ENCODE results near the gene GBF1. TPM values are rescaled to one million over a fixed set of nuclear protein-coding genes. Genes with fewer than 3 reads are reported as not detected.

GBF1 gene
- total RNA-seq, 2 donors from 2014 or later = 32.6 to 34.7 TPM

DNA sequence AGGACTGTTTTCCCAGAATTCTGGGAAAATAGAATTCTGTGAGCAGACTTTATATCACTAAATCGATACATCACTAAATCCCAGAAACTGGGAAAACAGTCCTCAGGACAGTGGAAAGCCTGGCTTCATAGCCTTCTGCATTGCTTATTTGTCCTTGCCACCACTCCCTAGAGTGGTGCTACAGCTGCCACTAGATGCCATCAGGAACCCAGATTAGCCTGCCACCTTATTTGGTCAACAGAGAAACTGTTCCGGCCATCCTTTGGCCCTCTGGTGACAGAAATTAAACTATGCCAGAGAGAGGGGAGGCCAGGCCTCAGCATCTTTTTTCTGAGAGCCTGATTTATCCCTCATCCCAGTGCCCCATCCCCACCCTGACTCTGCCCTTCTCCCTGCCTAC lies 130.5 kb downstream of the GBF1 start:
- intact Hi-C loops (cut with DNase I) = no loop called here
- no peak for DNase-seq (ENCODE audit: low spot score)

DNA sequence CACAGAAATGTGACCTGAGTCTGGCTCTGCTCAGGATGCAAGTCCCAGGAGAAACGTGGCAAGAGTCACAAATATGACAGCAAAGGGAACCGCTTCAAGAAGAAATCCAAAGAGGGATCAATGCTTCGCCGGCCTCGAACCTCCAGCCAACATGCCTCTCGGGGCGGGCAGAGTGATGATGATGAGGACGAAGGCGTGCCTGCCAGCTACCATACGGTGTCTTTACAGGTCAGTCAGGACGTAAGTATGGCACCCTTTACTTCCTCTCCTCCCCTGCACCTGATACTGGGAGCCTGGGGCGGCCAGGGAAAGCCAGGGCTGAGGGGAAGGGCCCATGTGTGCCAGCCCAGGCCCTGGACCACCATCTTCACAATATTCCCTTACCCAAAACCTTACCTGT lies 131.6 kb downstream of the GBF1 start:
- intact Hi-C loops (cut with DNase I) = no loop called here
- DNase-seq (ENCODE audit: low spot score) = no peak

DNA sequence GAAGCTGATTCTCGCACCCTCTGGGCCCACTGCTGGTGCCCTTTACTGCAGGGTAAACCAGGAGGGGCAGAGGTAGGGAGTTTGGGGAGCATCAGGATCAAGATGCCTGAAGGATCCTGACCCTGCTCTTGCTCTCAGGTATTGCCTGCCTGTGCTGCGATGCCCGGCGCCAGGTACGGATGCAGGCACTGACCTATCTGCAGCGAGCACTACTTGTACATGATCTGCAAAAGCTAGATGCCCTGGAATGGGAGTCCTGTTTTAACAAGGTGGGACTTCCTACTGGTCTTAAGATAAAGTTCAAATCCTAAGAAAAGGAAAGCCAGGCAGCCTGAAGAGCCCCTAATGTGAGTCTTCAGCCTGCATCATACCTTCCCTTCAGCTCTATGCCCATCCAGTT lies 134.1 kb downstream of the GBF1 start:
- no peak for DNase-seq (ENCODE audit: low spot score)
- intact Hi-C loops (cut with DNase I) = no loop called here

DNA sequence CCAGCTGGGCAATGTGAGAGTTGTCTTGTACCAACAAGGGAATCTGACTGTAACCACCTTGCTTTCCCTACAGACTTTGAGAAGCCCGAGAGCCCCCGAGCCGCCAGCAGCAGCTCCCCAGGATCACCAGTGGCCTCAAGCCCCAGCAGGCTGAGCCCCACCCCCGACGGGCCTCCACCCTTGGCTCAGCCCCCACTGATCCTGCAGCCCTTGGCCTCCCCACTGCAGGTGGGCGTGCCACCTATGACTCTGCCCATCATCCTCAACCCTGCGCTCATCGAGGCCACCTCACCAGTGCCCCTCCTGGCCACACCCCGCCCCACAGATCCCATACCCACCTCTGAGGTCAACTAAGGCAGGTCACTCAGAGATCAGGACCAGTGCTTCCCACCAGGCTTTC lies 136.7 kb downstream of the GBF1 start:
- intact Hi-C loops (cut with DNase I) = no loop called here
- no peak for DNase-seq (ENCODE audit: low spot score)

DNA sequence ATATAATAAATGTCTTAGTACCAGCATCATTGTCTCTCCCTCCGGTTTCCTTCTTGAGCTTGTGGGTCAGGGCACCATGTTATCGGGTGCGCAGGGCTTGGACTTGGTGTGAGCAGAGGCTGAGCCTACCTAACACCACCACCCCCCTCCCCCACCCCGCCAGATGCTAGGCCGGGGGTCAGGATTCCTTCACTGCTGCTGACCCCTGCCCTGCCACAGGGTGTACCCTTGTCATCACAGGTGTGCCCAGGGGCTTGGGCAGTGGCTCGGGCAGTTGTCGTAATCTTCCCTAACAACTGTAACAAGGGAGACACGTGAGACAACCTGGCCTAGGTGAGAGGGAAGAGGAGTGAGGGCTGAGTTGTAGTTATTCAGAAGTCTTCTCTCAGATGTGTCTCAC lies 137.5 kb downstream of the GBF1 start:
- intact Hi-C loops (cut with DNase I) = no loop called here

DNA sequence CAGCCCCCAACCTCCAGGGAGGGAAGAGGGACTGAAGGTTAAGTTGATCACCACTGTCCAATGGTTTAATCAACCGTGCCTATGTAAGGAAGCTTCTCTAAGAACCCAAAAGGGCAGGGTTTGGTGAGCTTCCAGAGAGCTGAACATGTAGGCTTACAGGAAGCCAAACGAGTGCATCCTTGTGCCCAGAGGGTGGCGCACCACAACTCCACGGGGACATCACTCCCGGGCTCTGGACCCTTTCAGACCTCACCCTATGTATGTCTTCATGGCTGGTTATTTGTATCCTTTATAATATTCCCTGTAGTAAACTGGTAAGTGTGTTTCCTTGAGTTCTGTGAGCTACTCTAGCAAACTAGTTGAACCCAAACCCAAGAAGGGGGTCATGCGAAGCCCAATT lies 138.7 kb downstream of the GBF1 start:
- intact Hi-C loops (cut with DNase I) = no loop called here

More for the DNA sequence above, 137.5 kb downstream of the GBF1 start:
- DNase-seq (ENCODE audit: low spot score) = no peak

DNA sequence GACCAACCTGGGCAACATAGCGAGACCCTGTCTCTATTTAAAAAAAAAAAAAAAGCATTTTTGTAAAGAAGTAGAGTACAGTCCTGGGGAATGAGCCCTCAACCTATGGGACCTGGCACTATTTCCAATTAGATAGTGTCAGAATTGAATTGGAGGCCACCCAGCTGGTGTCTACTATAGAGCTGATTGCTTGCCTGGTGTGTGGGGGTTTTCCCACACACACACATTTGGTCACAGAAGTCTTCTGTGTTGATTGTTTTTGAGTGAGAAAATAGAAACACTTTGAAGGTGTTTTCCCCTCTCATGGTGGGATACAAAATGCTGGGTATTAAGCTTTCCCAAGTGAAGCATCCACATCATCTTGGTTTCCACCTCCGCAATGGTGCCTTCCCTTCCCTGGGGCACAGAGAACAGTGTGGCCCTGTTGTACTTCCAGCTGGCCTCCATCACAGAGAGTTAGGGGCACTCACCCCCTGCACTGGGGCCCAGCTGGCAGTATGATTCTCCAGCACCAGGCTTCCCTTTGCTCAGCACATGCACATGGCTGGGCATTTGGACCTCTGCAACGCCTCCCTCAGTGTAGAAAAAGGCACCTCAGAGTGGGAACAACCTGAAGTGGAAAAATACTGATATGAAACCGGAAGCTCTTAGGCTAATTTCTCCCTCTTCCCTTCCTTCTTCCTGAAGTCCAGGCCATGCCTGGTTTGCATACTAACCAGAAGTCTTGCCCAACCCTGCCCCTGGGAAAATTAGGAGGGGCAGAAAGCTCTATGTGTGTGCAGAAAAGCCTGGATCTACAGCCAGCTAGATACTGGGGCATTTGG lies 139.5 kb downstream of the GBF1 start:
- intact Hi-C loops (cut with DNase I) = no loop called here
- DNase-seq (ENCODE audit: low spot score) = peak; percentile 62

More for the DNA sequence above, 138.7 kb downstream of the GBF1 start:
- peak; percentile 76 for DNase-seq (ENCODE audit: low spot score)

DNA sequence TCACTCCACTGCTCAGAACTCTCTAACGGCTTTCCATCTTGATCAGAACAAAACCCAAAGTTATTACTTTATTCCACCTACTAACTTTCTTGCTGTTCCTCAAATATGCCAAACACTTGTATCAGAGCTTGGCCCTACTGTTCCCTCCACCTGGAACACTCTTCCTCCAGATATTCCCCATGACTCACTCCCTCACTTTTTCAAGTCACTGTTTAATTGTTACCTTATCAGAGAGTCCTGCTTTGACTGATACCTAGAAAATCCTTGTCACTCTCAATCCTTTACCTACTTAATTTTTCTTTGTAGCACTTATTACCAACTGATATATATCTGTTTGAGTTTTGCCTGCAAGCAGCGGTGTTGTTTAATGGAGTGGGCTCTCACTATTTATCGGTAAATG lies 144.6 kb downstream of the GBF1 start:
- intact Hi-C loops (cut with DNase I) = no loop called here
- no peak for DNase-seq (ENCODE audit: low spot score)

DNA sequence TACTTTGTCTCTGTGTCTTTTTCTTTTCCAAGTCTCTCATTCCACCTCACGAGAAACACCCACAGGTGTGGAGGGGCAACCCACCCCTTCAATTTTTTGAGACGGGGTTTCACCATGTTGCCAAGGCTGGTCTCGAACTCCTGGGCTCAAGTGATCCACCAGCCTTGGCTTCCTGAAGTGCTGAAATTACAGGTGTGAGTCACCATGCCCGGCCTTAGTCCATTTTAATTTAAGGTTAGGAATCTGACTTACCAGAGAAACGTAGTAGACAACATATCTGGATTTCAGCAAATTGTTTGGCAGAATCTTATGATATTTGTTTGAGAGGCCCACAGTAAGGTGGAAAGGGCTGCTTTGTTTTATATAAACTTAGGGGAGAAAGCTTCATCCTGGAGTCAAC lies 147.0 kb downstream of the GBF1 start:
- no peak for DNase-seq (ENCODE audit: low spot score)
- intact Hi-C loops (cut with DNase I) = loop anchor here in 1 of 2 donors (2.0 kb wide), 1 partner anchor 88 kb away; no protein-coding TSS in a partner anchor

DNA sequence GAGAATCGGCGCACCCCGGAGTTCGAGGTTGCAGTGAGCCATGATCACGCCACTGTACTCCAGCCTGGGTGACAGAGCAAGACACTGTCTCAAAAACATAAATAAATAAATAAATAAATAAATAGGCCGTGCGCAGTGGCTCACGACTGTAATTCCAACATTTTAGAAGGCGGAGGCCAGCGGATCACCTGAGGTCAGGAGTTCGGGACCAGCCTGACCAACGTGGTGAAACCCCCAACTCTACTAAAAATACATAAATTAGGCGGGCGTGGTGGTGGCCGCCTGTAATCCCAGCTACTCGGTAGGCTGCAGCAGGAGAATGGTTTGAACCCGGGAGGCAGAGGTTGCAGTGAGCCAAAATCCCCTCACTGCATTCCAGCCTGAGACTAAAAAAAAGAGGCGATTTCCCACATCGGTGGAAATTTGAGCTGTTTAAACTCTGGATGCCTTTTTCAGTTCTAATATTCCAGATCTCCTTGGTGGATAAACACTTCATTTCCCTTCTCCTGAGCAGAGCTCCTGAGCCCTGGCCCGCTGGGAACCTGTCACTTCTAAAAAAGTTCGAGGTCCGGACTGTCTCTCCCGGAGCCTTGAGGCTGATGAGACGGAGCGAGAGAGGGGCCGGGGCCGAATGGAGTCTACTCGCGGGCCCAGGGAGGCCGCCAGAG lies 148.2 kb downstream of the GBF1 start:
- intact Hi-C loops (cut with DNase I) = loop anchor here in 1 of 2 donors (2.0 kb wide), 1 partner anchor 87 kb away; no protein-coding TSS in a partner anchor
- DNase-seq (ENCODE audit: low spot score) = no peak

DNA sequence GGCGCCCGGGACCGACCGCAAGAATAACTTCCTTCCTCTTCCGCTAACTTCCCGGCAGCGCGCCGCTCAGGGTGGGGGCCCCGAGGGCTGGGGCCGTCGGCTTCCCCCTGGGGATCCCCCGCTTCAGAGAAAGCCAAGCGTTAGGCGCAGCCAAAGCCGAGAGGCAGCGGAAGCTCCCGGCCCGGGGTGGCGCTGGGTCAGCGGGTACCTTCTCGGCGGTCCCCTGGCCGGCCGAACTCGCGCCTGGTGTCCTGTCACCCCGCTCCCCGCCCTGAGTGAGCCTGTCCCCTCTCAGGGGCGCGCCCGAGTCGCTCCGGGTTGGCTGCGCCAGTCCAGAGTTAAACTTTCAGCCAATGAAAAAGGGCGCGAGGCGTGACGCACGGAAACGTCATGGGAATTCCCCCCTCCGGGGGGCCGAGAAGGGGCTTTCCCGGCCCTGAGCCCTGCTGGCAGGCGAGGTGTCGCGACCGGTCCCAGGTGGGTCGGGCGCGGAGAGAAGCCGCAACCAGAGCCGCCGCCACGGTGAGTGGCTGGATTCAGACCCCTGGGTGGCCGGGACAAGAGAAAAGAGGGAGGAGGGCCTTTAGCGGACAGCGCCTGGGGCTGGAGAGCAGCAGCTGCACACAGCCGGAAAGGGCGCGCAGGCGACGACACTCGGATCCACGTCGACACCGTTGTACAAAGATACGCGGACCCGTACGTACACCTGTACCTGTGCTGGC lies 148.9 kb downstream of the GBF1 start:
- intact Hi-C loops (cut with DNase I) = no loop called here

DNA sequence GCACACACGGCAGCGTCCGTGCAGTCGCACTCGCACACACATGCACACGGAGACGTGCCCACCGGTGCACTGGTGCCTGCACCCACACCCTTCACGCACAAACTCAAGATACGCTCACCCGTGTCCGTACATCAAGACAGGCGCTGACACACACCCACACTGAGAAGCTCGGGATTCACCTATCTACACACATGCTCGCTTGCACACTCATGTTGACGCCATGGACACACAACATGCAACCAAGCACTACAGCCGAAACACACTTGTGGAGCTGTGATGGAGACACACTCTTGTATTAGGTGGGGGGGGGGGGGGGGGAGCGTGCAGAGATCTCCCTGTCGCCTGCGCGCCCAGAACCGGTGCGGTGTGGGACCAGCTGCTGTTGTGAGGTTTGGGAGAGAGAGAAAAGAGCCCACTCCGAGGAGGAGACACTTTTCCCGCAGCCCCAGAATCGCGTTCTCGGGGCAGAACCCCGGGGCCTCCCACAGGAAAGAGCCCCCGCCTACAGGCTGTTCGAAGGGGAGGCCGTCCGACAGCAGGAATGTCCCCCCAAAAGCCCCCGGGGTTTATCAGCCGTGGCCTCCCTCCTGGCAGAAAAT lies 149.6 kb downstream of the GBF1 start:
- no peak for DNase-seq (ENCODE audit: low spot score)

More for the DNA sequence above, 148.9 kb downstream of the GBF1 start:
- DNase-seq (ENCODE audit: low spot score) = peak; percentile 99

DNA sequence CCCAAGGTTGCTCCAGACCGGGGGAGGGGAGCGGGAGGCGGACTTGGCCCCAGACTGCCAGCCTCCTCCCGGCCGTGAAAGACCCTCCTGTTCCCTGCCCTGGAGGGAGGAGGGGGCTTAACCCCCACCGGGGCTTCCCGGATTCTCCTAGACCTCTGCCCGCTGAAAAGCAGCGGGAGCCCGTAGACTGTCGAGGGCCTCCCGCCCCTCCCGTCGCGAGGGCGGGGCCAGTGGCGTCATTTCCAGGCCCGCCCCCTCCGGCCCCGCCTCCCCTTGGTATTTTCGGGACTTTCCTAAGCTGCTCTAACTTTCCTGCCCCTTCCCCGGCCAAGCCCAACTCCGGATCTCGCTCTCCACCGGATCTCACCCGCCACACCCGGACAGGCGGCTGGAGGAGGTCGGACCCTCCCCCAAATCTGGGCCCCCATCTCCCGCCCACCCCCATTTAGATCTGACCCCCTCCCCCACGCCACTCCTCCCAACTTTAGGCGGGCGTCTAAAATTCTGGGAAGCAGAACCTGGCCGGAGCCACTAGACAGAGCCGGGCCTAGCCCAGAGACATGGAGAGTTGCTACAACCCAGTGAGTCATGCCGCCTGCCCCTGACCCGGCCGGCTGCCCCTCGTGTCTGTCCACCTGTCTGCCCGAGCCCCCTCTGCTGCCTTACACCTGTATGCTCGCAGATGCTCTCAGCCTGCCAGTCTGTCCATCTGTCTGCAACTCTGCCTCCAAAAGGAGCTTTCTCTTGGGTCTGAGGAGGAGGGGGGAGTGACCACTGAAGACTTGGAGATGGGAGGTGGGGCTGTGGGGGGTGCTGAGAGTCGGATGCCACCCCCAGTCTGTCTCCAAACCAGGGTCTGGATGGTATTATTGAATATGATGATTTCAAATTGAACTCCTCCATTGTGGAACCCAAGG lies 150.3 kb downstream of the GBF1 start, which contains the start of gene NFKB2:
TSS of gene NFKB2 (plus strand) at position 306 of the 917 bp plus-strand sequence. CDS start at position 561, 255 bp downstream.
- intact Hi-C loops (cut with DNase I) = no loop called here
- peak; percentile 96 for DNase-seq (ENCODE audit: low spot score)

More for the DNA sequence above, 149.6 kb downstream of the GBF1 start:
- intact Hi-C loops (cut with DNase I) = no loop called here

DNA sequence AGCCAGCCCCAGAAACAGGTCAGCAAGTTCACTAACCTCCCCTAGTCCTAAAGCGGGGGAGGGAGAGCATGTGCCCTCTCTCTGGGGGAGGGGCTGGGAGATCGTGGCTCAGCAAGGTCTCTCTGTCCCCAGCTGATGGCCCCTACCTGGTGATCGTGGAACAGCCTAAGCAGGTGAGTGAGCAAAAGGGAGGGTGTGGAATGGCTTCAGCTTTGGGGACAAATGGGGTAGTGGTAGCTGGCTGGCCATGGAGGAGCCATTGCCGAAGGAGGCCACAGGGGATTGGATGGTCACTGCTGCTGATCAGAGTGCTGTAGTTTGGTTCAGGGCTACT lies 151.0 kb downstream of the GBF1 start:
- no peak for DNase-seq (ENCODE audit: low spot score)
- intact Hi-C loops (cut with DNase I) = no loop called here

DNA sequence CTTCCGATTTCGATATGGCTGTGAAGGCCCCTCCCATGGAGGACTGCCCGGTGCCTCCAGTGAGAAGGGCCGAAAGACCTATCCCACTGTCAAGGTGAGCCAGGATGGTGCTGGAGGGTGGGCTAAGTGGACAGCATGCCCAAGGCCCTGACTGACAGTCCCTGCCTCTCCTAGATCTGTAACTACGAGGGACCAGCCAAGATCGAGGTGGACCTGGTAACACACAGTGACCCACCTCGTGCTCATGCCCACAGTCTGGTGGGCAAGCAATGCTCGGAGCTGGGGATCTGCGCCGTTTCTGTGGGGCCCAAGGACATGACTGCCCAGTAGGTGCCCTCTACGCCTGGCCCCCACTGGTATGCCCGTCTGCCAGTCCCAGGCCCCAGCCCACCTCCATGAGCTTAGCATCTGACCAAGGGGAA lies 151.4 kb downstream of the GBF1 start:
- intact Hi-C loops (cut with DNase I) = no loop called here
- DNase-seq (ENCODE audit: low spot score) = no peak

DNA sequence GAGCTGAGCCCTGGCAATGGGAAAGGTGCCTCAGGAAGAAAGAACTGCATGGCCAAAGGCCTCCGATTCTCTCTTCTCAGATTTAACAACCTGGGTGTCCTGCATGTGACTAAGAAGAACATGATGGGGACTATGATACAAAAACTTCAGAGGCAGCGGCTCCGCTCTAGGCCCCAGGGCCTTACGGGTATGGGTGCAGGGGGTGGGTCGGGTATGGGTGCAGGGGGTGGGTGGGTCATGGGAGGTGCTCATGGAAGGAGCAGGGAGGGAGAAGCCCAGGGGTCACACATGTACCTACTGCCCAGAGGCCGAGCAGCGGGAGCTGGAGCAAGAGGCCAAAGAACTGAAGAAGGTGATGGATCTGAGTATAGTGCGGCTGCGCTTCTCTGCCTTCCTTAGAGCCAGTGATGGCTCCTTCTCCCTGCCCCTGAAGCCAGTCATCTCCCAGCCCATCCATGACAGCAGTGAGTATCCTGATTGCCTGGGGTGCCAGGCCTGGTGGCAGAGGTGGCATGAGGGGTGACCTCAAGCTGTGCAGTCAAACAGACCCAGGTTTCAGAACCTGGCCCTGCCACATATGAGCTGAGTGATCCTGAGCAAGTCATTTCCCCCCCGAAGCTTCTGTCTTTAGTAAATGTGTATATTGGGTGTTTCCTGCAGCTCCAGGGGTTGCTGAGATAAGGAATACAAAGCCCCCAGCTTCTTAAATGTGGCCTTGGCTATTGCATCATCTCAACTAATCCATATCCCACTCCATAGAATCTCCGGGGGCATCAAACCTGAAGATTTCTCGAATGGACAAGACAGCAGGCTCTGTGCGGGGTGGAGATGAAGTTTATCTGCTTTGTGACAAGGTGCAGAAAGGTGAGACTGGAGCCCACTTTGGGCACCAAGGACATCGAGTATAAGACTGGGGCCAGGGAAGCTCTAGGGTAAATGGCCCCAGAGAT lies 152.2 kb downstream of the GBF1 start:
- intact Hi-C loops (cut with DNase I) = no loop called here
- no peak for DNase-seq (ENCODE audit: low spot score)

DNA sequence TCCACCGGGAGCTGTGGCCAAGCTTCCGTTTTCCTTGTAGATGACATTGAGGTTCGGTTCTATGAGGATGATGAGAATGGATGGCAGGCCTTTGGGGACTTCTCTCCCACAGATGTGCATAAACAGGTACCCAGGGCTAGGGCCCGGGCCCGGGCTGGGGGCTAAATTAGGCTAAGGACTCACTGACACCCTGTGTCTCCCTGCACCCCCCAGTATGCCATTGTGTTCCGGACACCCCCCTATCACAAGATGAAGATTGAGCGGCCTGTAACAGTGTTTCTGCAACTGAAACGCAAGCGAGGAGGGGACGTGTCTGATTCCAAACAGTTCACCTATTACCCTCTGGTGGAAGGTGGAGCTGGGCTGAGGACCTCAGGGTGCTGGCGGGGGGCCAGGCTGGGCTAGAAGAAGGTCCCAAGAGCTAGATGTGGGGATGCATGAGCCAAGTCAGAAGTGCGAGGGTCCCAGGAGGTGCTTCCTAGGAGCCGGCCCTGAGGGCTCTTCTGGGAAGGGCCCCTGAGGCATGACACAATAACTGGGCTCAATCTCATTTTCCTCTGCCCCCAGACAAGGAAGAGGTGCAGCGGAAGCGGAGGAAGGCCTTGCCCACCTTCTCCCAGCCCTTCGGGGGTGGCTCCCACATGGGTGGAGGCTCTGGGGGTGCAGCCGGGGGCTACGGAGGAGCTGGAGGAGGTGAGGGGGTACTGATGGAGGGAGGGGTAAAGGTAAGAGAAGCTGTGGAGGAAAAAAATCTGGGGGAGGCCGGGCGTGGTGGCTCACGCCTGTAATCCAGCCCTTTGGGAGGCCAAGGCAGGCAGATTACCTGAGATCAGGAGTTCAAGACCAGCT lies 153.1 kb downstream of the GBF1 start:
- intact Hi-C loops (cut with DNase I) = no loop called here
- DNase-seq (ENCODE audit: low spot score) = no peak
